ENCODE data around the gene CMTM4. TPM values are rescaled to one million over a fixed set of nuclear protein-coding genes. Genes with fewer than 3 reads are reported as not detected.

The CMTM4 gene
- total and polyA plus RNA-seq, 2 of the 4 experiments (the other 2 are of a cell fraction), result 9.0 to 14.5 TPM

- peaks cover 8 to 40% of the 10 kb centered on the region in 2 experiments for H3K79me1 ChIP-seq (ENCODE audit: low read depth in 1 of 2, low read length in 2 of 2)
- in situ Hi-C loops (cut with MboI; ENCODE audit: low sequenced_read_pairs), result loop anchor here (5.0 kb wide), 2 partner anchors 51 to 196 kb away; partner anchors contain the start of genes CKLF and TK2
- 4% methylated on average over 17 of the region's 32 CpGs; no CpG with 5 or more reads in 1 of the 2 experiments for WGBS, 2 experiments (ENCODE audit: extremely low coverage in 2 of 2, insufficient read length in 1 of 2)
- peaks cover 1% of the 10 kb centered on the region for H3K36me3 ChIP-seq (ENCODE audit: control insufficient read depth, insufficient read depth, low read length)
- H4K20me1 ChIP-seq (ENCODE audit: insufficient read depth, low read length), result peaks cover 14% of the 10 kb centered on the region
- dilution Hi-C loops (cut with HindIII; ENCODE audit: low sequenced_read_pairs, unreplicated experiment), result no loop called here
- H4K91ac ChIP-seq (ENCODE audit: insufficient read depth, low read depth, low read length), result peak overlapping the region; percentile 75
- peak overlapping the region; percentile 84 for H3K9ac ChIP-seq (ENCODE audit: low read depth, low read length)
- H2BK20ac ChIP-seq (ENCODE audit: low read depth, low read length), result peak overlapping the region; percentile 20; the same call in 1 of the 2 replicates
- H2AK5ac ChIP-seq (ENCODE audit: low read depth, low read length), result peak overlapping the region; percentile 38; the same call in 1 of the 2 replicates
- ChIA-PET CTCF (interaction anchor here (0.9 kb wide), 2 partner anchors 88 to 197 kb away, joined by 3 read pairs; no protein-coding TSS in a partner anchor), POLR2A (ENCODE audit: unreplicated experiment) (interaction anchor here (0.5 to 0.7 kb wide), 3 partner anchors 8 to 196 kb away, joined by 3 read pairs; no protein-coding TSS in a partner anchor)
- DNase-seq, result peak; percentile 58
- H3K18ac ChIP-seq (ENCODE audit: low read depth, low read length), result peak overlapping the region; percentile 78
- peaks cover 5% of the 10 kb centered on the region for H3K9me1 ChIP-seq (ENCODE audit: insufficient read depth, low read length)
- H3K23ac ChIP-seq (ENCODE audit: low read depth, low read length), result peak overlapping the region; percentile 86; the same call in 1 of the 2 replicates
- H3K4me1 ChIP-seq (ENCODE audit: control insufficient read depth, insufficient read depth, low read length), result peaks cover 17% of the 10 kb centered on the region
- intact Hi-C loops (cut with micrococcal nuclease), result loop anchor here (1.0 to 2.0 kb wide), 3 partner anchors 51 to 197 kb away; partner anchors contain the start of gene CKLF
- peak overlapping the region; percentile 88 for H3K27ac ChIP-seq (ENCODE audit: insufficient read depth, low read length)
- H3K27me3 ChIP-seq (ENCODE audit: control insufficient read depth, insufficient read depth, low read length), result peaks cover under 1% of the 10 kb centered on the region; the same call in 1 of the 2 replicates
- peak overlapping the region; percentile 72 for H2BK120ac ChIP-seq (ENCODE audit: low read depth, low read length)
- TF ChIP-seq POLR2A (IDR thresholded peaks at IDR 0.05; ENCODE audit: low read depth, low read length), result no peak
- peak; percentile 9; the same call in 1 of the 2 replicates for TF ChIP-seq MXI1 (IDR thresholded peaks at IDR 0.05; ENCODE audit: borderline replicate concordance, low read depth, low read length)
- peak overlapping the region; percentile 77 for H2AK9ac ChIP-seq (replicated peaks; ENCODE audit: low read depth, low read length, poor library complexity)
- H3K4me3 ChIP-seq (ENCODE audit: insufficient read depth, low read depth, low read length), result peak overlapping the region; percentile 74
- peak overlapping the region; percentile 48; the same call in 1 of the 3 replicates for H2BK15ac ChIP-seq (ENCODE audit: low read depth, low read length)
- peak overlapping the region; percentile 86 for H3K14ac ChIP-seq (replicated peaks; ENCODE audit: low read depth, low read length)
- H3K56ac ChIP-seq (ENCODE audit: extremely low read depth, insufficient read depth, low read length), result peak overlapping the region; percentile 63; the same call in 1 of the 2 replicates
- H3K4ac ChIP-seq (ENCODE audit: low read depth, low read length), result peak overlapping the region; percentile 88
- ATAC-seq (ENCODE audit: low read depth), result peak; percentile 30
- H2AFZ ChIP-seq (replicated peaks; ENCODE audit: low read length, poor library complexity), result peak overlapping the region; percentile 98
- BruUV-seq (replicated peaks), result no TSS peak
- H3K4me2 ChIP-seq (ENCODE audit: low read depth, low read length), result peak overlapping the region; percentile 77
- H4K8ac ChIP-seq (ENCODE audit: low read depth in 2 of 2, low read length in 2 of 2), result peak overlapping the region; percentile 45 to 92
- H2BK5ac ChIP-seq (ENCODE audit: low read depth, low read length, poor library complexity, severe bottlenecking), result peak overlapping the region; percentile 62
- H3K9me3 ChIP-seq (ENCODE audit: control insufficient read depth, insufficient read depth, low read length), result peaks cover 5% of the 10 kb centered on the region; the same call in 1 of the 2 replicates
- H4K5ac ChIP-seq (ENCODE audit: low read depth, low read length), result peak overlapping the region; percentile 82
Measured at GRCh38 chr16:66603537-66604375, 92.8 kb downstream of the CMTM4 start.

Measured in IMR-90 (cell line).